H1 (cell line): ENCODE data around the gene RAD23A. TPM values are rescaled to one million over a fixed set of nuclear protein-coding genes. Genes with fewer than 3 reads are reported as not detected.

Experiments
- CTCF ChIA-PET: fragments of 300-600 bp; sonication (Branson Sonifier 250); formaldehyde crosslinking; loops from one replicate; lab custom pipeline; 2021; ENCODE audit not compliant: partially characterized antibody; lab: Charles Lee
- POLR2A ChIA-PET: fragments of 300-600 bp; sonication (Branson Sonifier 250); formaldehyde crosslinking; loops from one replicate; lab custom pipeline; 2021; ENCODE audit warnings: inconsistent platforms; ENCODE audit not compliant: partially characterized antibody; lab: Charles Lee
- DNase-seq, 2 experiments: peaks; one replicate each; pipeline versions ENCODE4 v3.0.0 to v3.0.0-alpha.2; 2010 to 2022; ENCODE audit warnings: low spot score in 2 of 2, low read depth in 1 of 2, mixed read lengths in 1 of 2
- FAIRE-seq: peaks from 2 replicates; lab custom pipeline; 2011; peaks lifted over from hg19 to GRCh38; lab: Jason Lieb, UNC
- H2AFZ ChIP-seq: 2 replicates; pipeline ENCODE4 v1.8.1; 2012; ENCODE audit warnings: low read length, inconsistent platforms
- H2AK5ac ChIP-seq: 2 replicates; pipeline ENCODE4 v1.6.1; 2013; ENCODE audit warnings: low read depth, low read length
- H2BK120ac ChIP-seq: replicated peaks from 2 replicates; pipeline ENCODE3; 2013; ENCODE audit warnings: low read depth, low read length, inconsistent platforms
- H2BK12ac ChIP-seq: 2 replicates; pipeline ENCODE4 v1.6.1; 2013; ENCODE audit warnings: low read depth, low read length
- H2BK15ac ChIP-seq: 2 replicates; pipeline ENCODE4 v1.6.1; 2013; ENCODE audit warnings: low read length
- H2BK20ac ChIP-seq: 2 replicates; pipeline ENCODE4 v1.6.1; 2013; ENCODE audit warnings: low read length
- H2BK5ac ChIP-seq: 2 replicates; pipeline ENCODE4 v1.6.1; 2013; ENCODE audit warnings: low read depth, low read length
- H3K14ac ChIP-seq: 2 replicates; pipeline ENCODE4 v1.6.1; 2013; ENCODE audit warnings: inconsistent platforms; ENCODE audit not compliant: insufficient read length
- H3K18ac ChIP-seq: 2 replicates; pipeline ENCODE4 v1.6.1; 2013; ENCODE audit warnings: low read length; ENCODE audit errors: extremely low read depth
- H3K23ac ChIP-seq: 2 replicates; pipeline ENCODE4 v1.6.1; 2013; ENCODE audit warnings: inconsistent platforms; ENCODE audit not compliant: insufficient read length
- H3K23me2 ChIP-seq: 2 replicates; pipeline ENCODE4 v1.6.1; 2013; ENCODE audit warnings: low read depth, low read length
- H3K27ac ChIP-seq: 2 replicates; pipeline ENCODE4 v1.6.1; 2011; ENCODE audit warnings: low read depth, low read length, inconsistent platforms
- H3K27me3 ChIP-seq, 4 experiments: replicated peaks in 1 of 4; 1 replicate in 1 of 4; 2 replicates in 3 of 4; pipeline versions ENCODE4 v1.6.1 to v1.8.1; 2011 to 2013; ENCODE audit warnings: low read length in 3 of 4, mild to moderate bottlenecking in 3 of 4, inconsistent platforms in 2 of 4, mixed read lengths in 2 of 4, moderate library complexity in 1 of 4; ENCODE audit not compliant: control insufficient read depth in 3 of 4, insufficient read depth in 3 of 4; ENCODE audit errors: extremely low read depth in 1 of 4
- H3K36me3 ChIP-seq, 4 experiments: 2 replicates each; pipeline versions ENCODE4 v1.6.1 to v1.8.1; 2011 to 2013; ENCODE audit warnings: mild to moderate bottlenecking in 4 of 4, low read length in 3 of 4, moderate library complexity in 2 of 4, control low read depth in 1 of 4, inconsistent platforms in 1 of 4; ENCODE audit not compliant: insufficient read depth in 4 of 4, control insufficient read depth in 2 of 4
- H3K4ac ChIP-seq: replicated peaks from 2 replicates; pipeline ENCODE3; 2013; ENCODE audit warnings: low read length, low read depth, mixed read lengths, inconsistent platforms; ENCODE audit not compliant: insufficient read length
- H3K4me1 ChIP-seq, 4 experiments: replicated peaks in 1 of 4; 1 replicate in 1 of 4; 2 replicates in 3 of 4; pipeline versions ENCODE4 v1.6.1 to v1.8.1; 2011 to 2013; ENCODE audit warnings: low read length in 3 of 4, inconsistent platforms in 2 of 4, mixed read lengths in 1 of 4; ENCODE audit not compliant: insufficient read depth in 4 of 4, control insufficient read depth in 3 of 4
- H3K4me2 ChIP-seq, 2 experiments: 2 replicates each; pipeline versions ENCODE4 v1.6.1 to v1.8.1; 2011 to 2013; ENCODE audit warnings: low read depth in 2 of 2, low read length in 2 of 2, control low read depth in 1 of 2, inconsistent platforms in 1 of 2, mild to moderate bottlenecking in 1 of 2; ENCODE audit not compliant: insufficient read depth in 1 of 2
- H3K4me3 ChIP-seq, 4 experiments: fragments of 200-600, 300-600 bp in 1 of 4; sonication (generic), shearing (Covaris generic), sonication (Bioruptor Twin) in 1 of 4; 2 replicates each; pipeline versions ENCODE4 v1.5.1 to v1.8.1; 2011 to 2016; ENCODE audit warnings: low read length in 4 of 4, low read depth in 3 of 4, control low read depth in 2 of 4, inconsistent platforms in 2 of 4, mild to moderate bottlenecking in 2 of 4, mixed read lengths in 1 of 4, moderate library complexity in 1 of 4; ENCODE audit not compliant: insufficient read depth in 2 of 4; ENCODE audit errors: extremely low read depth in 1 of 4
- H3K56ac ChIP-seq: replicated peaks from 2 replicates; pipeline ENCODE3; 2013; ENCODE audit warnings: low read depth, mild to moderate bottlenecking, mixed read lengths, low read length, inconsistent platforms; ENCODE audit not compliant: insufficient read length
- H3K79me1 ChIP-seq: 2 replicates; pipeline ENCODE4 v1.6.1; 2013; ENCODE audit warnings: low read depth, low read length, control low read depth
- H3K79me2 ChIP-seq, 2 experiments: 2 replicates each; pipeline versions ENCODE4 v1.6.1 to v1.8.1; 2012 to 2013; ENCODE audit warnings: low read length in 2 of 2, mild to moderate bottlenecking in 2 of 2, inconsistent platforms in 1 of 2; ENCODE audit not compliant: insufficient read depth in 2 of 2, control insufficient read depth in 1 of 2
- H3K9ac ChIP-seq, 4 experiments: replicated peaks in 1 of 4; 1 replicate in 1 of 4; 2 replicates in 3 of 4; pipeline versions ENCODE4 v1.6.1 to v1.8.1; 2011 to 2013; ENCODE audit warnings: low read depth in 3 of 4, low read length in 3 of 4, control low read depth in 2 of 4, mild to moderate bottlenecking in 2 of 4, moderate library complexity in 2 of 4, inconsistent platforms in 1 of 4; ENCODE audit errors: extremely low read depth in 1 of 4
- H3K9me3 ChIP-seq, 2 experiments: 2 replicates each; pipeline versions ENCODE4 v1.6.1 to v1.8.1; 2012 to 2013; ENCODE audit warnings: mild to moderate bottlenecking in 2 of 2, moderate library complexity in 2 of 2, control low read depth in 1 of 2, inconsistent platforms in 1 of 2, low read depth in 1 of 2, low read length in 1 of 2, mixed read lengths in 1 of 2; ENCODE audit not compliant: insufficient read depth in 2 of 2
- H4K20me1 ChIP-seq, 2 experiments: replicated peaks in 1 of 2; 2 replicates each; pipeline versions ENCODE3 to v1.8.1; 2011 to 2013; ENCODE audit warnings: inconsistent platforms in 2 of 2, low read length in 2 of 2, mild to moderate bottlenecking in 1 of 2; ENCODE audit not compliant: insufficient read depth in 2 of 2, control insufficient read depth in 1 of 2
- H4K5ac ChIP-seq: 2 replicates; pipeline ENCODE4 v1.6.1; 2013; ENCODE audit warnings: low read length, low read depth, mixed read lengths, inconsistent platforms; ENCODE audit not compliant: insufficient read length
- H4K8ac ChIP-seq: 2 replicates; pipeline ENCODE4 v1.8.0; 2013; ENCODE audit warnings: mild to moderate bottlenecking, moderate library complexity, low read length, inconsistent platforms; ENCODE audit not compliant: insufficient read depth; ENCODE audit errors: extremely low read depth
- H4K91ac ChIP-seq: replicated peaks from 2 replicates; pipeline ENCODE3; 2013; ENCODE audit warnings: low read length, mixed read lengths, inconsistent platforms; ENCODE audit not compliant: insufficient read length
- EZH2 ChIP-seq: fragments of 200-600 bp; sonication (generic); IDR thresholded peaks from 2 replicates; pipeline ENCODE4 v1.7.1; 2012; ENCODE audit warnings: low read depth, mild to moderate bottlenecking, moderate library complexity, low read length, inconsistent platforms; ENCODE audit not compliant: severe bottlenecking
- GABPA ChIP-seq: IDR thresholded peaks from 2 replicates; pipeline ENCODE4 v1.6.1; 2011; ENCODE audit warnings: mild to moderate bottlenecking, low read length, moderate library complexity, borderline replicate concordance; ENCODE audit not compliant: insufficient read depth
- HDAC6 ChIP-seq: IDR thresholded peaks from one replicate; pipeline ENCODE4 v1.7.1; 2012; ENCODE audit warnings: low read depth, mild to moderate bottlenecking, inconsistent platforms, low read length, moderate library complexity
- KDM5A ChIP-seq: fragments of 200-600 bp; IDR thresholded peaks from 2 replicates; pipeline ENCODE4 v1.7.1; 2012; ENCODE audit warnings: mild to moderate bottlenecking, low read length, inconsistent platforms, mixed read lengths
- RNF2 ChIP-seq: fragments of 200-900, 300-1000 bp; sonication (generic); IDR thresholded peaks from 2 replicates; pipeline ENCODE4 v1.7.1; 2016; ENCODE audit warnings: borderline replicate concordance, low read depth, mild to moderate bottlenecking, antibody characterized with exemption, low read length; ENCODE audit not compliant: poor library complexity, severe bottlenecking; ENCODE audit errors: missing control alignments
- SIRT6 ChIP-seq: IDR thresholded peaks from one replicate; pipeline ENCODE4 v1.7.1; 2012; ENCODE audit warnings: low read length, inconsistent platforms
- SP2 ChIP-seq: IDR thresholded peaks from 2 replicates; pipeline ENCODE4 v1.6.1; 2012; ENCODE audit warnings: mild to moderate bottlenecking, low read length, inconsistent platforms
- WGBS, 2 experiments: shearing (Covaris generic) in 1 of 2; methylation state at CpG; one replicate each; pipeline versions ENCODE4 v1.1.6 to v1.1.7; 2013 to 2015; ENCODE audit warnings: low lambda C conversion rate in 2 of 2, mixed read lengths in 2 of 2, inconsistent platforms in 1 of 2, low coverage in 1 of 2, missing lambda C conversion rate in 1 of 2; ENCODE audit not compliant: insufficient replicate concordance in 2 of 2, insufficient coverage in 1 of 2, insufficient read length in 1 of 2; ENCODE audit errors: extremely low coverage in 1 of 2, missing lambda C conversion rate in 1 of 2; 5-methylcytosine and 5-hydroxymethylcytosine counted together
- polyA plus RNA-seq, 7 experiments: library from polyadenylated mRNA; depleted of rRNA in 3 of 7; stranded (reverse) in 5 of 7; unstranded in 2 of 7; fragments of >200 nt in 5 of 7; fragments of 200-250 nt in 2 of 7; gene quantifications; 1 replicate in 5 of 7; 2 replicates in 1 of 7; 4 replicates in 1 of 7; pipeline versions ENCODE4 v1.2.1 to v1.2.3, GENCODE V29; 2011 to 2013; ENCODE audit warnings: missing spikeins in 2 of 7, mixed read lengths in 2 of 7
- total RNA-seq: library from RNA; stranded (reverse); fragmentation: NEBNext Ultra II Directional; extraction: Animal tissue kit (Norgen Biotek cat#: 25700); gene quantifications from 2 replicates; pipeline ENCODE4 v1.2.1, GENCODE V29; 2021

Gene RAD23A
- total and polyA plus RNA-seq, 2 of the 8 experiments (the other 6 are each of a cell fraction or from before 2014, with no cell fraction given), result 40.0 to 76.1 TPM

- Histone ChIP-seq H3K27me3 (no peaks in the 10 kb centered on the region), H3K14ac (no peak overlapping the region), H3K79me1 (no peaks in the 10 kb centered on the region), H3K9ac (no peak overlapping the region; a peak in 1 of 7 replicates), H3K4me3 (no peak overlapping the region), H4K20me1 (no peaks in the 10 kb centered on the region), H3K4me1 (peaks cover 0 to 6% (median 0%) of the 10 kb centered on the region in 4 experiments; a peak in 2 of 7 replicates), H3K9me3 (no peaks in the 10 kb centered on the region), H2BK20ac (no peak overlapping the region), H2BK5ac (no peak overlapping the region), H2AFZ (no peak overlapping the region), H2BK12ac (no peak overlapping the region), H3K18ac (no peak overlapping the region), H3K36me3 (no peaks in the 10 kb centered on the region), H2BK15ac (0 out of 2 replicates have a peak overlapping the region, but pooled peaks have one; percentile 0), H4K91ac (no peak overlapping the region), H4K8ac (no peak overlapping the region), H3K4me2 (no peak overlapping the region), H3K27ac (no peak overlapping the region; the same call in 1 of the 2 replicates), H3K79me2 (no peaks in the 10 kb centered on the region), H2BK120ac (no peak overlapping the region), H4K5ac (no peak overlapping the region), H3K4ac (peak overlapping the region; percentile 78), H3K56ac (no peak overlapping the region), H3K23me2 (no peaks in the 10 kb centered on the region), H3K23ac (no peak overlapping the region), H2AK5ac (peak overlapping the region; percentile 86; the same call in 1 of the 2 replicates)
- TF ChIP-seq KDM5A, result no peak
- no peak for TF ChIP-seq RNF2
- TF ChIP-seq SP2, result no peak
- TF ChIP-seq SIRT6, result no peak
- TF ChIP-seq EZH2, result no peak
- no peak for TF ChIP-seq HDAC6
- no peak for TF ChIP-seq GABPA
- 92% methylated on average over 16 of the region's 16 CpGs; no CpG with 5 or more reads in 1 of the 2 experiments for WGBS, 2 experiments
- ChIA-PET POLR2A (interaction anchor here (0.6 kb wide), 1 partner anchor 10 kb away, joined by 3 read pairs; no protein-coding TSS in a partner anchor), CTCF (interaction anchor here (0.8 to 16.3 kb wide), 3 partner anchors 61 to 116 kb away, joined by 3 to 431 read pairs (median 4); no protein-coding TSS in a partner anchor)
- FAIRE-seq (no peak), DNase-seq (no peak)
Observed at GRCh38 chr19:12973236-12973635, 27.6 kb downstream of the RAD23A start.
